ENCODE measurements around the gene TLX2. TPM values are rescaled to one million over a fixed set of nuclear protein-coding genes. Genes with fewer than 3 reads are reported as not detected.

Gene TLX2
- total and polyA plus RNA-seq, 2 donors (not counting 3 experiments of a cell fraction or from before 2014, with no cell fraction given), result not detected

GRCh38 chr2:74474899-74475298 is 39.4 kb upstream of the TLX2 start:
- no peaks in the 10 kb centered on the region for H3K27me3 ChIP-seq (ENCODE audit: control insufficient read depth in 2 of 2, insufficient read depth in 2 of 2, low read length in 2 of 2)
- dilution Hi-C loops (cut with MboI; ENCODE audit: extremely low pct_ligation_motif_present, low sequenced_read_pairs), result no loop called here
- no peaks in the 10 kb centered on the region for H3K9me1 ChIP-seq (replicated peaks; ENCODE audit: control insufficient read depth, extremely low read depth, insufficient read depth, low read length)
- H3K27ac ChIP-seq (ENCODE audit: insufficient read depth, low read depth, low read length), result no peak overlapping the region
- H2AFZ ChIP-seq (ENCODE audit: low read depth, low read length), result no peak overlapping the region
- POLR2A ChIA-PET, result interaction anchor here (0.9 kb wide), 1 partner anchor 17 kb away, joined by 5 read pairs; no protein-coding TSS in a partner anchor
- TF ChIP-seq POLR2AphosphoS5 (IDR thresholded peaks at IDR 0.05; ENCODE audit: insufficient read depth, low read depth, low read length) (no peak), POLR2A (IDR thresholded peaks at IDR 0.05; ENCODE audit: low read depth, low read length) (no peak), EZH2 (IDR thresholded peaks at IDR 0.05; ENCODE audit: borderline replicate concordance, low read depth, low read length, severe bottlenecking) (no peak), MAX (IDR thresholded peaks at IDR 0.05; ENCODE audit: insufficient read depth, insufficient read length) (no peak)
- TF ChIP-seq, protein P1, sequence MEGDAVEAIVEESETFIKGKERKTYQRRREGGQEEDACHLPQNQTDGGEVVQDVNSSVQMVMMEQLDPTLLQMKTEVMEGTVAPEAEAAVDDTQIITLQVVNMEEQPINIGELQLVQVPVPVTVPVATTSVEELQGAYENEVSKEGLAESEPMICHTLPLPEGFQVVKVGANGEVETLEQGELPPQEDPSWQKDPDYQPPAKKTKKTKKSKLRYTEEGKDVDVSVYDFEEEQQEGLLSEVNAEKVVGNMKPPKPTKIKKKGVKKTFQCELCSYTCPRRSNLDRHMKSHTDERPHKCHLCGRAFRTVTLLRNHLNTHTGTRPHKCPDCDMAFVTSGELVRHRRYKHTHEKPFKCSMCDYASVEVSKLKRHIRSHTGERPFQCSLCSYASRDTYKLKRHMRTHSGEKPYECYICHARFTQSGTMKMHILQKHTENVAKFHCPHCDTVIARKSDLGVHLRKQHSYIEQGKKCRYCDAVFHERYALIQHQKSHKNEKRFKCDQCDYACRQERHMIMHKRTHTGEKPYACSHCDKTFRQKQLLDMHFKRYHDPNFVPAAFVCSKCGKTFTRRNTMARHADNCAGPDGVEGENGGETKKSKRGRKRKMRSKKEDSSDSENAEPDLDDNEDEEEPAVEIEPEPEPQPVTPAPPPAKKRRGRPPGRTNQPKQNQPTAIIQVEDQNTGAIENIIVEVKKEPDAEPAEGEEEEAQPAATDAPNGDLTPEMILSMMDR (IDR thresholded peaks at IDR 0.05; ENCODE audit: extremely low read depth in 1 of 2, insufficient read depth in 1 of 2, low read depth in 1 of 2, low read length in 2 of 2), result peak; percentile 27 to 44
- H3K9ac ChIP-seq (replicated peaks; ENCODE audit: extremely low read depth, insufficient read depth, low read length), result no peak overlapping the region
- H3K4me3 ChIP-seq (replicated peaks in 1 of 3; ENCODE audit: insufficient read depth in 1 of 3, low read depth in 1 of 3, low read length in 3 of 3), result no peak overlapping the region
- no peak overlapping the region for H3K4me2 ChIP-seq (ENCODE audit: insufficient read depth, low read length)
- peaks cover 13% of the 10 kb centered on the region for H3K4me1 ChIP-seq (ENCODE audit: control insufficient read depth, extremely low read depth, insufficient read depth, low read length)
- no peaks in the 10 kb centered on the region for H3K9me3 ChIP-seq (replicated peaks; ENCODE audit: control insufficient read depth, insufficient read depth, low read length)
- no TSS peak for BruUV-seq (replicated peaks)
- FAIRE-seq, result no peak
- DNase-seq (ENCODE audit: low read depth, low spot score), result no peak
- intact Hi-C loops (cut with micrococcal nuclease), result no loop called here
- H3K36me3 ChIP-seq (ENCODE audit: control insufficient read depth in 2 of 2, extremely low read depth in 1 of 2, insufficient read depth in 2 of 2, low read length in 2 of 2), result peaks cover 0 to 7% of the 10 kb centered on the region in 2 experiments
- H4K20me1 ChIP-seq (replicated peaks; ENCODE audit: control insufficient read depth, extremely low read depth, insufficient read depth, low read length), result no peaks in the 10 kb centered on the region
- H3K79me2 ChIP-seq (ENCODE audit: control insufficient read depth, insufficient read depth, low read length), result no peaks in the 10 kb centered on the region
- CTCF ChIA-PET, result interaction anchor here (0.6 to 1.8 kb wide), 6 partner anchors 13 to 225 kb away, joined by 3 to 6 read pairs (median 4); no protein-coding TSS in a partner anchor

- FAIRE-seq (no peak), DNase-seq (ENCODE audit: low read depth, low spot score) (no peak)
- H3K79me2 ChIP-seq (ENCODE audit: control insufficient read depth, insufficient read depth, low read length), result peaks cover 16% of the 10 kb centered on the region
- peak overlapping the region; percentile 6 to 79 (median 66) for H3K4me3 ChIP-seq (replicated peaks in 1 of 3; ENCODE audit: insufficient read depth in 1 of 3, low read depth in 1 of 3, low read length in 3 of 3)
- no peaks in the 10 kb centered on the region for H3K9me3 ChIP-seq (replicated peaks; ENCODE audit: control insufficient read depth, insufficient read depth, low read length)
- intact Hi-C loops (cut with micrococcal nuclease), result no loop called here
- no peak for TF ChIP-seq POLR2A (IDR thresholded peaks at IDR 0.05; ENCODE audit: low read depth, low read length)
- TF ChIP-seq MYC (IDR thresholded peaks at IDR 0.05; ENCODE audit: low read depth, low read length), result no peak
- TF ChIP-seq GATA2 (IDR thresholded peaks at IDR 0.05; ENCODE audit: insufficient read depth, insufficient read length, low read depth, low read length), result no peak
- TF ChIP-seq, protein P1 (IDR thresholded peaks at IDR 0.05; ENCODE audit: extremely low read depth in 1 of 2, insufficient read depth in 1 of 2, low read depth in 1 of 2, low read length in 2 of 2), result no peak
- no peak for TF ChIP-seq MAX (IDR thresholded peaks at IDR 0.05; ENCODE audit: insufficient read depth, insufficient read length)
- TF ChIP-seq FOS (IDR thresholded peaks at IDR 0.05; ENCODE audit: borderline replicate concordance, insufficient read depth, low read length), result no peak
- TF ChIP-seq POLR2AphosphoS5 (IDR thresholded peaks at IDR 0.05; ENCODE audit: insufficient read depth, low read depth, low read length), result no peak
- TF ChIP-seq JUN (IDR thresholded peaks at IDR 0.05; ENCODE audit: borderline replicate concordance, insufficient read depth, insufficient read length, low read depth), result no peak
- no peak for TF ChIP-seq EZH2 (IDR thresholded peaks at IDR 0.05; ENCODE audit: borderline replicate concordance, low read depth, low read length, severe bottlenecking)
- peak overlapping the region; percentile 68 for H3K4me2 ChIP-seq (ENCODE audit: insufficient read depth, low read length)
- H3K9me1 ChIP-seq (replicated peaks; ENCODE audit: control insufficient read depth, extremely low read depth, insufficient read depth, low read length), result no peaks in the 10 kb centered on the region
- H3K27me3 ChIP-seq (ENCODE audit: control insufficient read depth in 2 of 2, insufficient read depth in 2 of 2, low read length in 2 of 2), result no peaks in the 10 kb centered on the region
- H2AFZ ChIP-seq (ENCODE audit: low read depth, low read length), result no peak overlapping the region
- POLR2A ChIA-PET, result no interaction called here
- BruUV-seq (replicated peaks), result no TSS peak
- dilution Hi-C loops (cut with MboI; ENCODE audit: extremely low pct_ligation_motif_present, low sequenced_read_pairs), result no loop called here
- no peak overlapping the region for H3K27ac ChIP-seq (ENCODE audit: insufficient read depth, low read depth, low read length)
- no peak overlapping the region for H3K9ac ChIP-seq (replicated peaks; ENCODE audit: extremely low read depth, insufficient read depth, low read length)
- peaks cover 13% of the 10 kb centered on the region for H3K4me1 ChIP-seq (ENCODE audit: control insufficient read depth, extremely low read depth, insufficient read depth, low read length)
- H3K36me3 ChIP-seq (ENCODE audit: control insufficient read depth in 2 of 2, extremely low read depth in 1 of 2, insufficient read depth in 2 of 2, low read length in 2 of 2), result peaks cover 0 to 3% of the 10 kb centered on the region in 2 experiments
- H4K20me1 ChIP-seq (replicated peaks; ENCODE audit: control insufficient read depth, extremely low read depth, insufficient read depth, low read length), result no peaks in the 10 kb centered on the region
- CTCF ChIA-PET, result interaction anchor here (1.0 to 5.6 kb wide), 9 partner anchors 9 to 107 kb away, joined by 3 to 82 read pairs (median 12); partner anchors contain the start of genes AUP1, HTRA2, INO80B and MRPL53
Observed at GRCh38 chr2:74481431-74481830, 32.8 kb upstream of the TLX2 start.
